OCI-LY1 (cell line): ENCODE measurements around the gene PAPPA.

Experiments
- H2AFZ ChIP-seq: fragments of 200-600 bp; sonication (generic), shearing (Covaris generic); 2 replicates; pipeline ENCODE4 v1.6.0; 2014; ENCODE audit warnings: antibody characterized with exemption, mild to moderate bottlenecking, low read length
- H3F3A ChIP-seq: fragments of 200-600 bp; sonication (generic), shearing (Covaris generic); 2 replicates; pipeline ENCODE4 v1.6.0; 2014; ENCODE audit warnings: mild to moderate bottlenecking, antibody characterized with exemption, low read length, moderate library complexity; ENCODE audit not compliant: insufficient read depth
- H3K27ac ChIP-seq: fragments of 200-600 bp; sonication (generic); 2 replicates; pipeline ENCODE4 v1.5.1; 2014; ENCODE audit warnings: low read length, mixed run types, mild to moderate bottlenecking, low read depth; ENCODE audit not compliant: poor library complexity, severe bottlenecking
- H3K27me3 ChIP-seq: fragments of 200-600 bp; sonication (generic); 2 replicates; pipeline ENCODE4 v1.6.0; 2014; ENCODE audit warnings: antibody characterized with exemption, mild to moderate bottlenecking, low read length, moderate library complexity; ENCODE audit not compliant: insufficient read depth
- H3K36me3 ChIP-seq: fragments of 200-600 bp; sonication (generic); 2 replicates; pipeline ENCODE4 v1.6.1; 2014; ENCODE audit warnings: mild to moderate bottlenecking, antibody characterized with exemption, low read length, moderate library complexity, mixed read lengths; ENCODE audit not compliant: insufficient read depth
- H3K4me1 ChIP-seq: fragments of 200-600 bp; sonication (generic); 2 replicates; pipeline ENCODE4 v1.5.1; 2014; ENCODE audit warnings: mild to moderate bottlenecking, low read length, moderate library complexity; ENCODE audit not compliant: insufficient read depth, severe bottlenecking
- H3K4me2 ChIP-seq: fragments of 200-600 bp; sonication (generic), shearing (Covaris generic); 2 replicates; pipeline ENCODE4 v1.6.1; 2014; ENCODE audit warnings: low read length
- H3K4me3 ChIP-seq: fragments of 200-600 bp; sonication (generic); 2 replicates; pipeline ENCODE4 v1.5.1; 2014; ENCODE audit warnings: low read length, low read depth, mild to moderate bottlenecking, mixed read lengths; ENCODE audit not compliant: poor library complexity, severe bottlenecking
- H3K79me2 ChIP-seq: fragments of 200-600 bp; shearing (Covaris generic); 2 replicates; pipeline ENCODE4 v1.6.1; 2016; ENCODE audit warnings: mixed run types, low read length, mixed read lengths; ENCODE audit not compliant: insufficient read depth
- H3K9ac ChIP-seq: fragments of 200-600 bp; sonication (generic), shearing (Covaris generic); 2 replicates; pipeline ENCODE4 v1.6.1; 2014; ENCODE audit warnings: mild to moderate bottlenecking, low read length, mixed read lengths
- H3K9me2 ChIP-seq: fragments of 200-600 bp; sonication (generic), shearing (Covaris generic); 2 replicates; pipeline ENCODE4 v1.6.1; 2014; ENCODE audit warnings: low read depth, mild to moderate bottlenecking, low read length, mixed read lengths
- H3K9me3 ChIP-seq: fragments of 200-600 bp; shearing (Covaris generic); 2 replicates; pipeline ENCODE4 v1.6.1; 2014; ENCODE audit warnings: low read length, mixed read lengths
- H4K20me1 ChIP-seq: fragments of 200-600 bp; sonication (generic), shearing (Covaris generic); 2 replicates; pipeline ENCODE4 v1.6.0; 2016; ENCODE audit warnings: mild to moderate bottlenecking, low read length; ENCODE audit not compliant: insufficient read depth
- CTCF ChIP-seq: fragments of 200-600 bp; sonication (generic), shearing (Covaris generic); IDR thresholded peaks from 2 replicates; pipeline ENCODE4 v1.5.1; 2017; ENCODE audit warnings: mild to moderate bottlenecking, antibody characterized with exemption, low read length, moderate library complexity, mixed read lengths
- EZH2 ChIP-seq: fragments of 200-600 bp; sonication (generic), shearing (Covaris generic); IDR thresholded peaks from 2 replicates; pipeline ENCODE4 v1.8.0; 2017; ENCODE audit warnings: borderline replicate concordance, mixed run types, mild to moderate bottlenecking, antibody characterized with exemption, low read length, moderate library complexity, mixed read lengths

Gene PAPPA

GRCh38 chr9:116247284-116247683 is 93.7 kb downstream of the PAPPA start:
- Histone ChIP-seq H3K4me3 (no peak overlapping the region), H3F3A (no peaks in the 10 kb centered on the region), H4K20me1 (no peaks in the 10 kb centered on the region), H2AFZ (no peak overlapping the region), H3K9ac (no peak overlapping the region), H3K4me2 (no peak overlapping the region), H3K36me3 (no peaks in the 10 kb centered on the region), H3K79me2 (no peaks in the 10 kb centered on the region), H3K9me3 (no peaks in the 10 kb centered on the region), H3K4me1 (no peaks in the 10 kb centered on the region), H3K27ac (no peak overlapping the region), H3K9me2 (no peaks in the 10 kb centered on the region), H3K27me3 (no peaks in the 10 kb centered on the region)
- no peak for TF ChIP-seq CTCF
- no peak for TF ChIP-seq EZH2

- Histone ChIP-seq H3F3A (no peaks in the 10 kb centered on the region), H3K9me3 (no peaks in the 10 kb centered on the region), H3K9me2 (no peaks in the 10 kb centered on the region), H3K27me3 (no peaks in the 10 kb centered on the region), H2AFZ (no peak overlapping the region), H3K27ac (no peak overlapping the region), H3K4me1 (no peaks in the 10 kb centered on the region), H3K79me2 (no peaks in the 10 kb centered on the region), H3K4me3 (no peak overlapping the region), H3K9ac (no peak overlapping the region), H3K36me3 (no peaks in the 10 kb centered on the region), H3K4me2 (no peak overlapping the region), H4K20me1 (no peaks in the 10 kb centered on the region)
- no peak for TF ChIP-seq EZH2
- no peak for TF ChIP-seq CTCF
Measured at GRCh38 chr9:116247791-116248374, 94.3 kb downstream of the PAPPA start.

- no peak overlapping the region for H3K27ac ChIP-seq
- H4K20me1 ChIP-seq: no peaks in the 10 kb centered on the region
- no peak overlapping the region for H2AFZ ChIP-seq
- H3F3A ChIP-seq: no peaks in the 10 kb centered on the region
- H3K9ac ChIP-seq: no peak overlapping the region
- H3K79me2 ChIP-seq: no peaks in the 10 kb centered on the region
- TF ChIP-seq CTCF: no peak
- TF ChIP-seq EZH2: no peak
- no peaks in the 10 kb centered on the region for H3K4me1 ChIP-seq
- H3K9me3 ChIP-seq: no peaks in the 10 kb centered on the region
- no peak overlapping the region for H3K4me3 ChIP-seq
- no peaks in the 10 kb centered on the region for H3K36me3 ChIP-seq
- no peak overlapping the region for H3K4me2 ChIP-seq
- H3K9me2 ChIP-seq: no peaks in the 10 kb centered on the region
- H3K27me3 ChIP-seq: no peaks in the 10 kb centered on the region
Measured at GRCh38 chr9:116250891-116251290, 97.3 kb downstream of the PAPPA start.
